Panc1 (cell line): ENCODE data around the gene GPSM1.

ENCODE experiments used
- POLR2AphosphoS5 ChIP-seq: IDR thresholded peaks from 2 replicates; pipeline ENCODE4 v1.6.1; 2012; ENCODE audit warnings: mild to moderate bottlenecking, low read depth, low read length, moderate library complexity
- TF ChIP-seq, protein P1 (sequence below): fragments of 450-650 bp; IDR thresholded peaks from 2 replicates; pipeline ENCODE4 v1.5.1; 2017; ENCODE audit warnings: mild to moderate bottlenecking

DNA sequence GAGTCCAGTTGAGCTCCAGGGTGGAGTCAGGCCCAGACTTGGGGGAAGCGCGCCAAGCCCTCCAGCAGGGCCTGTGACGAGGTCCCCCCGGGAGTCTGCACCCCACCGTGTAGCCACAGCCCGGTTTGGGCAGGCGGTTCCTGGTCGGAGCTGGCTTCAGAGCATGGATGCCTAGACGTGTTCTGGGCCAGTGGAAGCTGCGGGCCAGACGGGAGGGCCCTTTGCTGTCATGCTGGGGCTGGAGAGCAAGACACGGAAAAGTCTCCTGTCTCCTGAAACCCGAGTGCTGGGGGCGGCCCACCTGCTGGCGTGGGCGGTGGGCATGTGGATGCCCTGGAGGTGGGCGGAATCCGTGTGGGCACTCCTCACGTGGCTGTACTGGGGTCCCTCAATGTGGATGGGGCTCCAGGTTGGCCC is 1.9 kb downstream of the GPSM1 start:
- TF ChIP-seq POLR2AphosphoS5 = no peak
- TF ChIP-seq, protein P1, sequence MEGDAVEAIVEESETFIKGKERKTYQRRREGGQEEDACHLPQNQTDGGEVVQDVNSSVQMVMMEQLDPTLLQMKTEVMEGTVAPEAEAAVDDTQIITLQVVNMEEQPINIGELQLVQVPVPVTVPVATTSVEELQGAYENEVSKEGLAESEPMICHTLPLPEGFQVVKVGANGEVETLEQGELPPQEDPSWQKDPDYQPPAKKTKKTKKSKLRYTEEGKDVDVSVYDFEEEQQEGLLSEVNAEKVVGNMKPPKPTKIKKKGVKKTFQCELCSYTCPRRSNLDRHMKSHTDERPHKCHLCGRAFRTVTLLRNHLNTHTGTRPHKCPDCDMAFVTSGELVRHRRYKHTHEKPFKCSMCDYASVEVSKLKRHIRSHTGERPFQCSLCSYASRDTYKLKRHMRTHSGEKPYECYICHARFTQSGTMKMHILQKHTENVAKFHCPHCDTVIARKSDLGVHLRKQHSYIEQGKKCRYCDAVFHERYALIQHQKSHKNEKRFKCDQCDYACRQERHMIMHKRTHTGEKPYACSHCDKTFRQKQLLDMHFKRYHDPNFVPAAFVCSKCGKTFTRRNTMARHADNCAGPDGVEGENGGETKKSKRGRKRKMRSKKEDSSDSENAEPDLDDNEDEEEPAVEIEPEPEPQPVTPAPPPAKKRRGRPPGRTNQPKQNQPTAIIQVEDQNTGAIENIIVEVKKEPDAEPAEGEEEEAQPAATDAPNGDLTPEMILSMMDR = no peak
